ENCODE data around the gene YJU2.

The YJU2 gene

GRCh38 chr19:4201798-4202197 is 45.1 kb upstream of the YJU2 start:
- H3K36me3 ChIP-seq (ENCODE audit: insufficient read depth, insufficient read length, low read length): no peaks in the 10 kb centered on the region
- H3K4me1 ChIP-seq (ENCODE audit: insufficient read depth, insufficient read length): peaks cover 5% of the 10 kb centered on the region
- no peaks in the 10 kb centered on the region for H3K9me3 ChIP-seq (ENCODE audit: insufficient read depth, low read length)
- DNase-seq (ENCODE audit: low read depth, low spot score): no peak
- H3K4me3 ChIP-seq (ENCODE audit: insufficient read length, low read depth): no peak overlapping the region
- H3K9ac ChIP-seq (ENCODE audit: insufficient read length, low read depth): no peak overlapping the region
- TF ChIP-seq YY1 (IDR thresholded peaks at IDR 0.05; ENCODE audit: insufficient read depth, insufficient read length) (no peak), ZNF274 (IDR thresholded peaks at IDR 0.05; ENCODE audit: low read depth, low read length) (no peak), SUZ12 (IDR thresholded peaks at IDR 0.05; ENCODE audit: extremely low read depth, insufficient read depth, insufficient read length) (no peak)
- peaks cover 12% of the 10 kb centered on the region for H3K27me3 ChIP-seq (ENCODE audit: insufficient read depth, insufficient read length)

GRCh38 chr19:4206818-4207484 is 39.9 kb upstream of the YJU2 start:
- H3K27me3 ChIP-seq (ENCODE audit: insufficient read depth, insufficient read length): no peaks in the 10 kb centered on the region
- peak overlapping the region; percentile 46 for H3K9ac ChIP-seq (ENCODE audit: insufficient read length, low read depth)
- no peak for DNase-seq (ENCODE audit: low read depth, low spot score)
- TF ChIP-seq YY1 (IDR thresholded peaks at IDR 0.05; ENCODE audit: insufficient read depth, insufficient read length) (no peak), SUZ12 (IDR thresholded peaks at IDR 0.05; ENCODE audit: extremely low read depth, insufficient read depth, insufficient read length) (no peak), ZNF274 (IDR thresholded peaks at IDR 0.05; ENCODE audit: low read depth, low read length) (no peak)
- peaks cover 14% of the 10 kb centered on the region for H3K4me1 ChIP-seq (ENCODE audit: insufficient read depth, insufficient read length)
- no peaks in the 10 kb centered on the region for H3K36me3 ChIP-seq (ENCODE audit: insufficient read depth, insufficient read length, low read length)
- H3K9me3 ChIP-seq (ENCODE audit: insufficient read depth, low read length): no peaks in the 10 kb centered on the region
- H3K4me3 ChIP-seq (ENCODE audit: insufficient read length, low read depth): no peak overlapping the region

- Histone ChIP-seq H3K4me3 (ENCODE audit: insufficient read length, low read depth) (no peak overlapping the region), H3K4me1 (ENCODE audit: insufficient read depth, insufficient read length) (peaks cover 17% of the 10 kb centered on the region), H3K9me3 (ENCODE audit: insufficient read depth, low read length) (no peaks in the 10 kb centered on the region), H3K27me3 (ENCODE audit: insufficient read depth, insufficient read length) (no peaks in the 10 kb centered on the region), H3K36me3 (ENCODE audit: insufficient read depth, insufficient read length, low read length) (no peaks in the 10 kb centered on the region), H3K9ac (ENCODE audit: insufficient read length, low read depth) (no peak overlapping the region)
- no peak for TF ChIP-seq SUZ12 (IDR thresholded peaks at IDR 0.05; ENCODE audit: extremely low read depth, insufficient read depth, insufficient read length)
- TF ChIP-seq YY1 (IDR thresholded peaks at IDR 0.05; ENCODE audit: insufficient read depth, insufficient read length): no peak
- no peak for TF ChIP-seq ZNF274 (IDR thresholded peaks at IDR 0.05; ENCODE audit: low read depth, low read length)
- DNase-seq (ENCODE audit: low read depth, low spot score): peak; percentile 47
Observed at GRCh38 chr19:4208385-4209094, 38.3 kb upstream of the YJU2 start.

- H3K9ac ChIP-seq (ENCODE audit: insufficient read length, low read depth): no peak overlapping the region
- H3K9me3 ChIP-seq (ENCODE audit: insufficient read depth, low read length): no peaks in the 10 kb centered on the region
- TF ChIP-seq ZNF274 (IDR thresholded peaks at IDR 0.05; ENCODE audit: low read depth, low read length) (no peak), SUZ12 (IDR thresholded peaks at IDR 0.05; ENCODE audit: extremely low read depth, insufficient read depth, insufficient read length) (no peak), YY1 (IDR thresholded peaks at IDR 0.05; ENCODE audit: insufficient read depth, insufficient read length) (no peak)
- H3K4me3 ChIP-seq (ENCODE audit: insufficient read length, low read depth): no peak overlapping the region
- peaks cover 16% of the 10 kb centered on the region for H3K4me1 ChIP-seq (ENCODE audit: insufficient read depth, insufficient read length)
- no peaks in the 10 kb centered on the region for H3K27me3 ChIP-seq (ENCODE audit: insufficient read depth, insufficient read length)
- no peaks in the 10 kb centered on the region for H3K36me3 ChIP-seq (ENCODE audit: insufficient read depth, insufficient read length, low read length)
- no peak for DNase-seq (ENCODE audit: low read depth, low spot score)
Observed at GRCh38 chr19:4210166-4210731, 36.6 kb upstream of the YJU2 start.

GRCh38 chr19:4213116-4213515 is 33.8 kb upstream of the YJU2 start:
- Histone ChIP-seq H3K36me3 (ENCODE audit: insufficient read depth, insufficient read length, low read length) (no peaks in the 10 kb centered on the region), H3K4me3 (ENCODE audit: insufficient read length, low read depth) (no peak overlapping the region), H3K4me1 (ENCODE audit: insufficient read depth, insufficient read length) (peaks cover 14% of the 10 kb centered on the region), H3K9ac (ENCODE audit: insufficient read length, low read depth) (no peak overlapping the region), H3K27me3 (ENCODE audit: insufficient read depth, insufficient read length) (no peaks in the 10 kb centered on the region), H3K9me3 (ENCODE audit: insufficient read depth, low read length) (peaks cover 8% of the 10 kb centered on the region; the same call in 1 of the 2 replicates)
- no peak for TF ChIP-seq ZNF274 (IDR thresholded peaks at IDR 0.05; ENCODE audit: low read depth, low read length)
- no peak for TF ChIP-seq YY1 (IDR thresholded peaks at IDR 0.05; ENCODE audit: insufficient read depth, insufficient read length)
- no peak for TF ChIP-seq SUZ12 (IDR thresholded peaks at IDR 0.05; ENCODE audit: extremely low read depth, insufficient read depth, insufficient read length)
- DNase-seq (ENCODE audit: low read depth, low spot score): no peak

GRCh38 chr19:4215807-4216206 is 31.1 kb upstream of the YJU2 start:
- TF ChIP-seq ZNF274 (IDR thresholded peaks at IDR 0.05; ENCODE audit: low read depth, low read length) (no peak), YY1 (IDR thresholded peaks at IDR 0.05; ENCODE audit: insufficient read depth, insufficient read length) (no peak), SUZ12 (IDR thresholded peaks at IDR 0.05; ENCODE audit: extremely low read depth, insufficient read depth, insufficient read length) (no peak)
- DNase-seq (ENCODE audit: low read depth, low spot score): no peak
- H3K9ac ChIP-seq (ENCODE audit: insufficient read length, low read depth): peak overlapping the region; percentile 47
- H3K9me3 ChIP-seq (ENCODE audit: insufficient read depth, low read length): peaks cover 8% of the 10 kb centered on the region; the same call in 1 of the 2 replicates
- H3K27me3 ChIP-seq (ENCODE audit: insufficient read depth, insufficient read length): no peaks in the 10 kb centered on the region
- H3K4me1 ChIP-seq (ENCODE audit: insufficient read depth, insufficient read length): peaks cover 9% of the 10 kb centered on the region
- H3K36me3 ChIP-seq (ENCODE audit: insufficient read depth, insufficient read length, low read length): no peaks in the 10 kb centered on the region
- H3K4me3 ChIP-seq (ENCODE audit: insufficient read length, low read depth): no peak overlapping the region

GRCh38 chr19:4216846-4217245 is 30.0 kb upstream of the YJU2 start:
- H3K36me3 ChIP-seq (ENCODE audit: insufficient read depth, insufficient read length, low read length): no peaks in the 10 kb centered on the region
- peaks cover 8% of the 10 kb centered on the region; the same call in 1 of the 2 replicates for H3K9me3 ChIP-seq (ENCODE audit: insufficient read depth, low read length)
- H3K9ac ChIP-seq (ENCODE audit: insufficient read length, low read depth): no peak overlapping the region
- no peaks in the 10 kb centered on the region for H3K27me3 ChIP-seq (ENCODE audit: insufficient read depth, insufficient read length)
- DNase-seq (ENCODE audit: low read depth, low spot score): no peak
- no peak overlapping the region for H3K4me3 ChIP-seq (ENCODE audit: insufficient read length, low read depth)
- peaks cover 9% of the 10 kb centered on the region for H3K4me1 ChIP-seq (ENCODE audit: insufficient read depth, insufficient read length)
- TF ChIP-seq YY1 (IDR thresholded peaks at IDR 0.05; ENCODE audit: insufficient read depth, insufficient read length) (no peak), ZNF274 (IDR thresholded peaks at IDR 0.05; ENCODE audit: low read depth, low read length) (no peak), SUZ12 (IDR thresholded peaks at IDR 0.05; ENCODE audit: extremely low read depth, insufficient read depth, insufficient read length) (no peak)
